ENCODE results near the gene HINFP. TPM values are rescaled to one million over a fixed set of nuclear protein-coding genes. Genes with fewer than 3 reads are reported as not detected.

The HINFP gene
- total and polyA plus RNA-seq, 2 of the 4 experiments (the other 2 are of a cell fraction): 9.1 to 15.3 TPM

- Histone ChIP-seq H4K20me1 (ENCODE audit: insufficient read depth, low read length) (no peaks in the 10 kb centered on the region), H2AFZ (replicated peaks; ENCODE audit: low read length, poor library complexity) (no peak overlapping the region), H2AK9ac (replicated peaks; ENCODE audit: low read depth, low read length, poor library complexity) (no peak overlapping the region), H2BK120ac (ENCODE audit: low read depth, low read length) (no peak overlapping the region), H4K91ac (ENCODE audit: insufficient read depth, low read depth, low read length) (no peak overlapping the region), H4K5ac (ENCODE audit: low read depth, low read length) (no peak overlapping the region), H4K8ac (ENCODE audit: low read depth in 2 of 2, low read length in 2 of 2) (no peak overlapping the region), H3K4me2 (ENCODE audit: low read depth, low read length) (no peak overlapping the region), H2BK5ac (ENCODE audit: low read depth, low read length, poor library complexity, severe bottlenecking) (no peak overlapping the region), H3K9me1 (ENCODE audit: insufficient read depth, low read length) (no peaks in the 10 kb centered on the region), H3K9ac (ENCODE audit: low read depth, low read length) (no peak overlapping the region), H3K14ac (replicated peaks; ENCODE audit: low read depth, low read length) (no peak overlapping the region), H3K4me1 (ENCODE audit: control insufficient read depth, insufficient read depth, low read length) (no peaks in the 10 kb centered on the region), H3K4me3 (ENCODE audit: insufficient read depth, low read depth, low read length) (no peak overlapping the region), H2AK5ac (ENCODE audit: low read depth, low read length) (no peak overlapping the region), H3K27ac (ENCODE audit: insufficient read depth, low read length) (no peak overlapping the region), H3K27me3 (ENCODE audit: control insufficient read depth, insufficient read depth, low read length) (no peaks in the 10 kb centered on the region), H2BK15ac (ENCODE audit: low read depth, low read length) (no peak overlapping the region), H3K4ac (ENCODE audit: low read depth, low read length) (no peak overlapping the region), H3K36me3 (ENCODE audit: control insufficient read depth, insufficient read depth, low read length) (peaks cover 66% of the 10 kb centered on the region), H3K79me1 (ENCODE audit: low read depth in 1 of 2, low read length in 2 of 2) (0 out of 4 replicates have a peak, but pooled peaks cover 0 to 3% of the 10 kb centered on the region in 2 experiments), H3K56ac (ENCODE audit: extremely low read depth, insufficient read depth, low read length) (no peak overlapping the region), H2BK20ac (ENCODE audit: low read depth, low read length) (no peak overlapping the region), H3K18ac (ENCODE audit: low read depth, low read length) (no peak overlapping the region), H3K23ac (ENCODE audit: low read depth, low read length) (no peak overlapping the region), H3K9me3 (ENCODE audit: control insufficient read depth, insufficient read depth, low read length) (no peaks in the 10 kb centered on the region)
- intact Hi-C loops (cut with micrococcal nuclease): no loop called here
- TF ChIP-seq, protein P1, sequence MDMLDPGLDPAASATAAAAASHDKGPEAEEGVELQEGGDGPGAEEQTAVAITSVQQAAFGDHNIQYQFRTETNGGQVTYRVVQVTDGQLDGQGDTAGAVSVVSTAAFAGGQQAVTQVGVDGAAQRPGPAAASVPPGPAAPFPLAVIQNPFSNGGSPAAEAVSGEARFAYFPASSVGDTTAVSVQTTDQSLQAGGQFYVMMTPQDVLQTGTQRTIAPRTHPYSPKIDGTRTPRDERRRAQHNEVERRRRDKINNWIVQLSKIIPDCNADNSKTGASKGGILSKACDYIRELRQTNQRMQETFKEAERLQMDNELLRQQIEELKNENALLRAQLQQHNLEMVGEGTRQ (IDR thresholded peaks at IDR 0.05; ENCODE audit: low read depth, low read length): no peak
- TF ChIP-seq MAFK (IDR thresholded peaks at IDR 0.05; ENCODE audit: low read depth, low read length) (no peak), MXI1 (IDR thresholded peaks at IDR 0.05; ENCODE audit: borderline replicate concordance, low read depth, low read length) (no peak), BHLHE40 (IDR thresholded peaks at IDR 0.05; ENCODE audit: low read depth, low read length) (no peak), RCOR1 (IDR thresholded peaks at IDR 0.05; ENCODE audit: insufficient replicate concordance, low read length) (no peak), FOS (IDR thresholded peaks at IDR 0.05; ENCODE audit: low read depth, low read length) (no peak)
- TF ChIP-seq, protein P2, sequence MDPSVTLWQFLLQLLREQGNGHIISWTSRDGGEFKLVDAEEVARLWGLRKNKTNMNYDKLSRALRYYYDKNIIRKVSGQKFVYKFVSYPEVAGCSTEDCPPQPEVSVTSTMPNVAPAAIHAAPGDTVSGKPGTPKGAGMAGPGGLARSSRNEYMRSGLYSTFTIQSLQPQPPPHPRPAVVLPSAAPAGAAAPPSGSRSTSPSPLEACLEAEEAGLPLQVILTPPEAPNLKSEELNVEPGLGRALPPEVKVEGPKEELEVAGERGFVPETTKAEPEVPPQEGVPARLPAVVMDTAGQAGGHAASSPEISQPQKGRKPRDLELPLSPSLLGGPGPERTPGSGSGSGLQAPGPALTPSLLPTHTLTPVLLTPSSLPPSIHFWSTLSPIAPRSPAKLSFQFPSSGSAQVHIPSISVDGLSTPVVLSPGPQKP (IDR thresholded peaks at IDR 0.05; ENCODE audit: borderline replicate concordance, low read depth, low read length): no peak
- ATAC-seq (ENCODE audit: low read depth): no peak
- POLR2A ChIA-PET (ENCODE audit: unreplicated experiment): no interaction called here
- no TSS peak for BruUV-seq (replicated peaks)
- CTCF ChIA-PET: no interaction called here
- DNase-seq: no peak
- dilution Hi-C loops (cut with HindIII; ENCODE audit: low sequenced_read_pairs, unreplicated experiment): no loop called here
- in situ Hi-C loops (cut with MboI; ENCODE audit: low sequenced_read_pairs): no loop called here
- whole genome bisulfite sequencing, 2 experiments (ENCODE audit: extremely low coverage in 2 of 2, insufficient read length in 1 of 2): 100% methylated on average over 7 of the region's 11 CpGs; no CpG with 5 or more reads in 1 of the 2 experiments
These were observed 43.5 kb upstream of the HINFP start for GRCh38 chr11:119077839-119078238.

Data from IMR-90 (cell line).